PC-3 (cell line): ENCODE measurements around the gene TXLNG. TPM values are rescaled to one million over a fixed set of nuclear protein-coding genes. Genes with fewer than 3 reads are reported as not detected.

Experiments
- ATAC-seq: fragments of 200-7000 bp; cut with Tn5 transposase; 2 replicates; pipeline ENCODE4 v1.9.1; 2020; ENCODE audit warnings: mild to moderate bottlenecking, moderate library complexity
- BruUV-seq: library from RNA; stranded (reverse); fragments of 400-500 nt; replicated peaks from 2 replicates; lab custom pipeline; 2021; lab: Mats Ljungman, UMichigan
- CTCF ChIA-PET: fragments of 300-600 bp; sonication (Branson Sonifier 250); formaldehyde crosslinking; loops from one replicate; lab custom pipeline; 2022; ENCODE audit warnings: antibody characterized with exemption; lab: Charles Lee
- POLR2A ChIA-PET: fragments of 300-600 bp; sonication (Branson Sonifier 250); formaldehyde crosslinking; loops from one replicate; lab custom pipeline; 2022; ENCODE audit warnings: antibody characterized with exemption; ENCODE audit not compliant: unreplicated experiment; lab: Charles Lee
- DNase-seq: peaks from one replicate; pipeline ENCODE4 v3.0.0-alpha.2; 2015
- H2AFZ ChIP-seq: fragments of 300-600 bp; sonication (generic); 2 replicates; pipeline ENCODE4 v1.6.0; 2016; ENCODE audit warnings: antibody characterized with exemption, low read length
- H3F3A ChIP-seq: fragments of 300-600 bp; sonication (generic); one replicate; pipeline ENCODE4 v1.6.0; 2017; ENCODE audit warnings: antibody characterized with exemption, low read length, control low read depth, mild to moderate bottlenecking; ENCODE audit not compliant: unreplicated experiment
- H3K27ac ChIP-seq: fragments of 300-600 bp; sonication (generic); 2 replicates; pipeline ENCODE4 v1.5.1; 2016; ENCODE audit warnings: mild to moderate bottlenecking, low read length
- H3K27me3 ChIP-seq: fragments of 300-600 bp; sonication (generic); 2 replicates; pipeline ENCODE4 v1.6.1; 2016; ENCODE audit warnings: low read length, mixed read lengths
- H3K36me3 ChIP-seq: fragments of 300-600 bp; sonication (generic); 2 replicates; pipeline ENCODE4 v1.6.1; 2016; ENCODE audit warnings: low read depth, mixed run types, low read length, mixed read lengths
- H3K4me1 ChIP-seq: fragments of 300-600 bp; sonication (generic); 2 replicates; pipeline ENCODE4 v1.5.1; 2016; ENCODE audit warnings: low read length; ENCODE audit not compliant: insufficient read depth
- H3K4me2 ChIP-seq: fragments of 300-600 bp; sonication (generic); 2 replicates; pipeline ENCODE4 v1.6.0; 2016; ENCODE audit warnings: low read length
- H3K4me3 ChIP-seq: fragments of 300-600 bp; sonication (generic); 2 replicates; pipeline ENCODE4 v1.5.1; 2016; ENCODE audit warnings: mild to moderate bottlenecking, low read length, mixed read lengths
- H3K79me2 ChIP-seq: fragments of 300-600 bp; sonication (generic); 2 replicates; pipeline ENCODE4 v1.6.1; 2017; ENCODE audit warnings: low read length, mixed read lengths
- H3K9ac ChIP-seq: fragments of 300-600 bp; sonication (generic); 2 replicates; pipeline ENCODE4 v1.6.0; 2016; ENCODE audit warnings: mild to moderate bottlenecking, low read length
- H3K9me2 ChIP-seq: fragments of 300-600 bp; sonication (generic); replicated peaks from 2 replicates; pipeline ENCODE4 v1.6.1; 2016; ENCODE audit warnings: mixed run types, low read length, mixed read lengths
- H3K9me3 ChIP-seq: fragments of 300-600 bp; sonication (generic); 2 replicates; pipeline ENCODE4 v1.6.1; 2016; ENCODE audit warnings: low read length, mixed read lengths
- H4K20me1 ChIP-seq: fragments of 300-600 bp; sonication (generic); 2 replicates; pipeline ENCODE4 v1.6.1; 2016; ENCODE audit warnings: low read length, mixed read lengths
- EZH2 ChIP-seq: fragments of 300-600 bp; sonication (generic); IDR thresholded peaks from one replicate; pipeline ENCODE4 v1.6.1; 2017; ENCODE audit warnings: antibody characterized with exemption, mild to moderate bottlenecking, low read length; ENCODE audit not compliant: unreplicated experiment
- EZH2phosphoT487 ChIP-seq: fragments of 300-600 bp; sonication (generic); IDR thresholded peaks from 2 replicates; pipeline ENCODE4 v1.6.1; 2018; ENCODE audit warnings: mild to moderate bottlenecking, antibody characterized with exemption, low read length, borderline replicate concordance
- intact Hi-C: fragments of 100-400 bp; cut with micrococcal nuclease; formaldehyde crosslinking; loops from 2 replicates; pipeline ENCODE4 v1.9.0; 2023
- total RNA-seq: library from RNA; depleted of rRNA; stranded (reverse); fragments of >200 nt; gene quantifications from 2 replicates; pipeline ENCODE4 v1.2.3, GENCODE V29; 2014
- TF ChIP-seq, protein P1 (sequence below): fragments of 300-600 bp; sonication (generic); conservative IDR thresholded peaks from 2 replicates; pipeline ENCODE4 v1.5.1; 2017; ENCODE audit warnings: antibody characterized with exemption, low read depth, mild to moderate bottlenecking, low read length

TXLNG gene
- total RNA-seq, 1 experiment from 2014 or later: 17.1 TPM

DNA sequence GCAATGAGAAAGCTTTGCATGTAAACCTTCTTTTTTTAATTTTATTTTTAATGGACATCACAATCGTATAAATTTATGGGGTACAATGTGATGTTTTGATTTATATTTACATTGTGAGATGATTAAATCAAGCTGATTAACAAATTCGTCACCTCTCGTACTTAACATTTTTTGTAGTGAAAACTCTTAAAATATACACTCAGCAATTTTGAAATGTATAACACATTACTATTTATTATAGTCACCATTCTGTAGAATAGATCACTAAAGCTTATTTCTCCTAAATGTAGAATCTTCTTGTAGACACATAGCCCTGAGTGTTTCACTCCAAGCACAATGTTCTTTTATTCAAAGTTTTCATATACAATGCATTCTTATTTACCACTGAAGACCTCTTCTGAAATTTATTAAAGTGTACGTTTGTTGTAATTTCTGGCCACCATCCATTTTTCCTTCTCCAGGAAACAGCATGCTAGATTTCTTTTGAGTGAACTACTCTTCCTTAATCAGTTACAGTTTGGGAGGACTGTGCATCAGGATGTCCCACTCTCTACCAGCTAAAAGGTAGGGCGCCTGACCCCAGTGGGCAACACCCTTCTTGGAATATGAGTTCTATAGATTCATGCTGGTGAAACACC lies 88.3 kb downstream of the TXLNG start:
- DNase-seq: no peak
- Histone ChIP-seq H3K27me3 (no peaks in the 10 kb centered on the region), H3F3A (no peaks in the 10 kb centered on the region), H3K9ac (no peak overlapping the region), H3K27ac (no peak overlapping the region), H2AFZ (peak overlapping the region; percentile 40; the same call in 1 of the 2 replicates), H3K4me3 (no peak overlapping the region), H3K4me1 (peaks cover 29% of the 10 kb centered on the region), H3K9me3 (no peaks in the 10 kb centered on the region), H3K4me2 (peak overlapping the region; percentile 45), H3K9me2 (no peaks in the 10 kb centered on the region), H3K36me3 (no peaks in the 10 kb centered on the region), H4K20me1 (no peaks in the 10 kb centered on the region), H3K79me2 (peaks cover 3% of the 10 kb centered on the region)
- ChIA-PET POLR2A (interaction anchor here (0.5 to 0.6 kb wide), 2 partner anchors 166 to 1544 kb away, joined by 3 to 5 read pairs; no protein-coding TSS in a partner anchor), CTCF (interaction anchor here (0.7 to 1.0 kb wide), 4 partner anchors 18 to 208 kb away, joined by 3 to 5 read pairs (median 4); no protein-coding TSS in a partner anchor)
- BruUV-seq: no TSS peak
- TF ChIP-seq, protein P1, sequence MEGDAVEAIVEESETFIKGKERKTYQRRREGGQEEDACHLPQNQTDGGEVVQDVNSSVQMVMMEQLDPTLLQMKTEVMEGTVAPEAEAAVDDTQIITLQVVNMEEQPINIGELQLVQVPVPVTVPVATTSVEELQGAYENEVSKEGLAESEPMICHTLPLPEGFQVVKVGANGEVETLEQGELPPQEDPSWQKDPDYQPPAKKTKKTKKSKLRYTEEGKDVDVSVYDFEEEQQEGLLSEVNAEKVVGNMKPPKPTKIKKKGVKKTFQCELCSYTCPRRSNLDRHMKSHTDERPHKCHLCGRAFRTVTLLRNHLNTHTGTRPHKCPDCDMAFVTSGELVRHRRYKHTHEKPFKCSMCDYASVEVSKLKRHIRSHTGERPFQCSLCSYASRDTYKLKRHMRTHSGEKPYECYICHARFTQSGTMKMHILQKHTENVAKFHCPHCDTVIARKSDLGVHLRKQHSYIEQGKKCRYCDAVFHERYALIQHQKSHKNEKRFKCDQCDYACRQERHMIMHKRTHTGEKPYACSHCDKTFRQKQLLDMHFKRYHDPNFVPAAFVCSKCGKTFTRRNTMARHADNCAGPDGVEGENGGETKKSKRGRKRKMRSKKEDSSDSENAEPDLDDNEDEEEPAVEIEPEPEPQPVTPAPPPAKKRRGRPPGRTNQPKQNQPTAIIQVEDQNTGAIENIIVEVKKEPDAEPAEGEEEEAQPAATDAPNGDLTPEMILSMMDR: no peak
- TF ChIP-seq EZH2 (no peak), EZH2phosphoT487 (no peak)
- no peak for ATAC-seq
- intact Hi-C loops: no loop called here

DNA sequence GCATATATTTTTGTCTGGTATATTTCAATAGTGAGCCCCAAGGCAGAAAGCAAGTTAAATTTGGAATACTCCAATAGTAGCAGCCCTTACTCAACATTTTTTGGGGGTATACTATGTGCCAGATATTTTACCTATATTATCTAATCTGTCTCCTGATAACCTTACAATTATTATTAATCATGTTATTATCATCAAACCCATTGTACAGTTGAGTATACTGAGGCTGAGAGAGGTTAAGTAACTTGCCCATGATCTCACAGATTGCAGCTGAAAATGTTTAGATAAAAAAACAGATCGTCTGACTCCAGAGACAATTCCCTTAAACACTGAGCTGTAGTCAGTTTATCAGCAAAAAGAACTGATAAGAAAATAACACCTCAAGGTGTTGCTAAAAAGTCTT lies 90.4 kb downstream of the TXLNG start:
- POLR2A ChIA-PET: no interaction called here
- no peaks in the 10 kb centered on the region for H3K27me3 ChIP-seq
- intact Hi-C loops: no loop called here
- H3K36me3 ChIP-seq: no peaks in the 10 kb centered on the region
- no peaks in the 10 kb centered on the region for H3F3A ChIP-seq
- no peak overlapping the region for H2AFZ ChIP-seq
- H3K27ac ChIP-seq: no peak overlapping the region
- ATAC-seq (no peak), DNase-seq (no peak)
- H3K4me3 ChIP-seq: no peak overlapping the region
- H3K79me2 ChIP-seq: no peaks in the 10 kb centered on the region
- H4K20me1 ChIP-seq: no peaks in the 10 kb centered on the region
- TF ChIP-seq, protein P1: no peak
- TF ChIP-seq EZH2 (no peak), EZH2phosphoT487 (no peak)
- H3K4me2 ChIP-seq: no peak overlapping the region
- BruUV-seq: no TSS peak
- no peaks in the 10 kb centered on the region for H3K9me3 ChIP-seq
- no peak overlapping the region for H3K9ac ChIP-seq
- no peaks in the 10 kb centered on the region for H3K9me2 ChIP-seq
- H3K4me1 ChIP-seq: peaks cover 21% of the 10 kb centered on the region
- CTCF ChIA-PET: no interaction called here

DNA sequence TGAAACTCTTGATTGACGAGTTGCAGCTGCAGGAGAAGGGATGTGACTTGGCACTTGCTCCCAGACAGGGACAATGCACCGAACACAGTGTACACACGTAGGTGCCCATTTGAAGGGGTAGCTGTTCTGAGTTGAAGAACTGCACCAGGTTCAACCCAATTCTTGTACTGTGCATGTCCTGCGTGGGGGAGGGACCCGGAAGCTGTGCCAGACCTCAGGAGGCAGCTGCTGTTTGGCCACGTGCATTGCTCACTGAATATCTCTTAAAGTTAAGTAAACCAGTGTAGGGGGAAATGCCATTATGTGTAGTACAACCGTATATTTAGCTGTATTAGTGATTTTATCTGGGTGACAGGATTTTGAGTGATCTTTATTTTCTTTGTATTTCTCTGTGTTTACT lies 95.9 kb downstream of the TXLNG start:
- TF ChIP-seq EZH2phosphoT487: no peak
- TF ChIP-seq, protein P1: no peak
- TF ChIP-seq EZH2: no peak
- H3K27ac ChIP-seq: no peak overlapping the region
- peak overlapping the region; percentile 74 for H3K4me3 ChIP-seq
- H3K27me3 ChIP-seq: no peaks in the 10 kb centered on the region
- ChIA-PET POLR2A (no interaction called here), CTCF (interaction anchor here (0.6 to 2.5 kb wide), 7 partner anchors 9 to 201 kb away, joined by 3 to 51 read pairs (median 5); no protein-coding TSS in a partner anchor)
- H3K9ac ChIP-seq: peak overlapping the region; percentile 56; the same call in 1 of the 2 replicates
- ATAC-seq (peak; percentile 58), DNase-seq (peak; percentile 23)
- H2AFZ ChIP-seq: peak overlapping the region; percentile 95
- H3K79me2 ChIP-seq: no peaks in the 10 kb centered on the region
- H3K36me3 ChIP-seq: no peaks in the 10 kb centered on the region
- no peaks in the 10 kb centered on the region for H3K9me2 ChIP-seq
- no peaks in the 10 kb centered on the region for H4K20me1 ChIP-seq
- H3K9me3 ChIP-seq: no peaks in the 10 kb centered on the region
- H3F3A ChIP-seq: no peaks in the 10 kb centered on the region
- no TSS peak for BruUV-seq
- intact Hi-C loops: loop anchor here (2.0 to 5.0 kb wide), 2 partner anchors 55 to 65 kb away; partner anchors contain the start of gene REPS2
- H3K4me2 ChIP-seq: peak overlapping the region; percentile 94
- peaks cover 3% of the 10 kb centered on the region; the same call in 1 of the 2 replicates for H3K4me1 ChIP-seq
